HepG2 (cell line): ENCODE measurements around the gene LMAN2L. TPM values are rescaled to one million over a fixed set of nuclear protein-coding genes. Genes with fewer than 3 reads are reported as not detected.

ENCODE experiments used
- CCDC6 ChIP-seq: sonication (generic); formaldehyde crosslinking; IDR thresholded peaks from 2 replicates; pipeline ENCODE4 v1.8.1; 2022; ENCODE audit warnings: mild to moderate bottlenecking, missing genetic modification reagents, moderate library complexity
- CREB1 ChIP-seq, 2 experiments: fragments of 450-650 bp in 1 of 2; IDR thresholded peaks; 2 replicates each; pipeline ENCODE4 v1.6.1; 2016 to 2017; ENCODE audit warnings: control low read depth in 1 of 2, mild to moderate bottlenecking in 1 of 2, missing compliant biosample characterization in 1 of 2, missing genetic modification characterization in 1 of 2
- SKI ChIP-seq: fragments of 450-650 bp; IDR thresholded peaks from one replicate; pipeline ENCODE4 v1.6.1; 2018; ENCODE audit warnings: mild to moderate bottlenecking; ENCODE audit not compliant: partially characterized antibody
- ZNF180 ChIP-seq: sonication (generic); formaldehyde crosslinking; IDR thresholded peaks from 2 replicates; pipeline ENCODE4 v1.4.0; 2020; ENCODE audit warnings: low read depth, missing genetic modification reagents, borderline replicate concordance
- ZNF275 ChIP-seq: sonication (generic); formaldehyde crosslinking; IDR thresholded peaks from 2 replicates; pipeline ENCODE4 v1.8.0; 2022; ENCODE audit warnings: missing genetic modification reagents, mild to moderate bottlenecking, inconsistent platforms, borderline replicate concordance
- ZNF280D ChIP-seq: sonication (generic); formaldehyde crosslinking; IDR thresholded peaks from 2 replicates; pipeline ENCODE4 v1.5.1; 2020; ENCODE audit warnings: mild to moderate bottlenecking, missing genetic modification reagents
- ZNF296 ChIP-seq: sonication (generic); formaldehyde crosslinking; conservative IDR thresholded peaks from 2 replicates; pipeline ENCODE4 v1.5.0; 2020; ENCODE audit warnings: mild to moderate bottlenecking, missing genetic modification reagents
- ZNF446 ChIP-seq: sonication (generic); formaldehyde crosslinking; IDR thresholded peaks from 2 replicates; pipeline ENCODE4 v1.5.0; 2020; ENCODE audit warnings: mild to moderate bottlenecking, missing genetic modification reagents
- ZNF510 ChIP-seq: sonication (generic); formaldehyde crosslinking; IDR thresholded peaks from 2 replicates; pipeline ENCODE4 v1.4.0; 2020; ENCODE audit warnings: low read depth, mild to moderate bottlenecking, missing genetic modification reagents
- ZNF530 ChIP-seq: sonication (generic); formaldehyde crosslinking; IDR thresholded peaks from 2 replicates; pipeline ENCODE4 v1.5.0; 2020; ENCODE audit warnings: low read depth, mild to moderate bottlenecking, missing genetic modification reagents
- ZNF761 ChIP-seq: sonication (generic); formaldehyde crosslinking; conservative IDR thresholded peaks from 2 replicates; pipeline ENCODE4 v1.4.0; 2020; ENCODE audit warnings: mild to moderate bottlenecking, missing genetic modification reagents
- polyA plus RNA-seq, 8 experiments: library from polyadenylated mRNA; depleted of rRNA in 3 of 8; stranded (reverse) in 7 of 8; unstranded in 1 of 8; fragments of >200 nt; fragmentation: Illumina TruSeq in 4 of 8; extraction: Trizol in 4 of 8; gene quantifications; 2 replicates each; pipeline versions ENCODE4 v1.2.1 to v1.2.3, GENCODE V29; 2011 to 2016; ENCODE audit warnings: low read depth in 4 of 8, missing spikeins in 1 of 8, mixed read lengths in 1 of 8; ENCODE audit not compliant: insufficient read depth in 1 of 8
- total RNA-seq, 5 experiments: library from RNA; depleted of rRNA; stranded (reverse); fragments of >200 nt; fragmentation: Illumina TruSeq; extraction: Trizol; gene quantifications; 2 replicates each; pipeline ENCODE4 v1.2.3, GENCODE V29; 2016; ENCODE audit warnings: low read depth in 1 of 5
- TF ChIP-seq, protein P1 (sequence below): IDR thresholded peaks from 2 replicates; pipeline ENCODE4 v1.6.1; 2012; ENCODE audit warnings: low read length, improper control_type of control experiment
- TF ChIP-seq, protein P2 (sequence below): sonication (generic); formaldehyde crosslinking; IDR thresholded peaks from 2 replicates; pipeline ENCODE4 v1.4.0; 2020; ENCODE audit warnings: missing genetic modification reagents
- TF ChIP-seq, protein P3 (sequence below): sonication (generic); formaldehyde crosslinking; IDR thresholded peaks from 2 replicates; pipeline ENCODE4 v1.4.0; 2020; ENCODE audit warnings: missing genetic modification reagents
- TF ChIP-seq, protein P4 (sequence below): sonication (generic); formaldehyde crosslinking; IDR thresholded peaks from 2 replicates; pipeline ENCODE4 v1.8.0; 2022; ENCODE audit warnings: mild to moderate bottlenecking, missing genetic modification reagents, moderate library complexity

LMAN2L gene
- total and polyA plus RNA-seq, 2 of the 13 experiments (the other 11 are each of a cell fraction or from before 2014, with no cell fraction given) = 39.1 to 57.9 TPM

GRCh38 chr2:96685577-96686459, 54.0 kb downstream of the LMAN2L start (continued):
- TF ChIP-seq ZNF280D (CRISPR knock-in tag) = peak; percentile 66; the same call in 1 of the 2 replicates
- TF ChIP-seq, protein P1, sequence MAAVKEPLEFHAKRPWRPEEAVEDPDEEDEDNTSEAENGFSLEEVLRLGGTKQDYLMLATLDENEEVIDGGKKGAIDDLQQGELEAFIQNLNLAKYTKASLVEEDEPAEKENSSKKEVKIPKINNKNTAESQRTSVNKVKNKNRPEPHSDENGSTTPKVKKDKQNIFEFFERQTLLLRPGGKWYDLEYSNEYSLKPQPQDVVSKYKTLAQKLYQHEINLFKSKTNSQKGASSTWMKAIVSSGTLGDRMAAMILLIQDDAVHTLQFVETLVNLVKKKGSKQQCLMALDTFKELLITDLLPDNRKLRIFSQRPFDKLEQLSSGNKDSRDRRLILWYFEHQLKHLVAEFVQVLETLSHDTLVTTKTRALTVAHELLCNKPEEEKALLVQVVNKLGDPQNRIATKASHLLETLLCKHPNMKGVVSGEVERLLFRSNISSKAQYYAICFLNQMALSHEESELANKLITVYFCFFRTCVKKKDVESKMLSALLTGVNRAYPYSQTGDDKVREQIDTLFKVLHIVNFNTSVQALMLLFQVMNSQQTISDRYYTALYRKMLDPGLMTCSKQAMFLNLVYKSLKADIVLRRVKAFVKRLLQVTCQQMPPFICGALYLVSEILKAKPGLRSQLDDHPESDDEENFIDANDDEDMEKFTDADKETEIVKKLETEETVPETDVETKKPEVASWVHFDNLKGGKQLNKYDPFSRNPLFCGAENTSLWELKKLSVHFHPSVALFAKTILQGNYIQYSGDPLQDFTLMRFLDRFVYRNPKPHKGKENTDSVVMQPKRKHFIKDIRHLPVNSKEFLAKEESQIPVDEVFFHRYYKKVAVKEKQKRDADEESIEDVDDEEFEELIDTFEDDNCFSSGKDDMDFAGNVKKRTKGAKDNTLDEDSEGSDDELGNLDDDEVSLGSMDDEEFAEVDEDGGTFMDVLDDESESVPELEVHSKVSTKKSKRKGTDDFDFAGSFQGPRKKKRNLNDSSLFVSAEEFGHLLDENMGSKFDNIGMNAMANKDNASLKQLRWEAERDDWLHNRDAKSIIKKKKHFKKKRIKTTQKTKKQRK = no peak
- TF ChIP-seq CCDC6 = no peak
- no peak for TF ChIP-seq SKI
- no peak for TF ChIP-seq ZNF180 (CRISPR knock-in tag)
- TF ChIP-seq, protein P2, sequence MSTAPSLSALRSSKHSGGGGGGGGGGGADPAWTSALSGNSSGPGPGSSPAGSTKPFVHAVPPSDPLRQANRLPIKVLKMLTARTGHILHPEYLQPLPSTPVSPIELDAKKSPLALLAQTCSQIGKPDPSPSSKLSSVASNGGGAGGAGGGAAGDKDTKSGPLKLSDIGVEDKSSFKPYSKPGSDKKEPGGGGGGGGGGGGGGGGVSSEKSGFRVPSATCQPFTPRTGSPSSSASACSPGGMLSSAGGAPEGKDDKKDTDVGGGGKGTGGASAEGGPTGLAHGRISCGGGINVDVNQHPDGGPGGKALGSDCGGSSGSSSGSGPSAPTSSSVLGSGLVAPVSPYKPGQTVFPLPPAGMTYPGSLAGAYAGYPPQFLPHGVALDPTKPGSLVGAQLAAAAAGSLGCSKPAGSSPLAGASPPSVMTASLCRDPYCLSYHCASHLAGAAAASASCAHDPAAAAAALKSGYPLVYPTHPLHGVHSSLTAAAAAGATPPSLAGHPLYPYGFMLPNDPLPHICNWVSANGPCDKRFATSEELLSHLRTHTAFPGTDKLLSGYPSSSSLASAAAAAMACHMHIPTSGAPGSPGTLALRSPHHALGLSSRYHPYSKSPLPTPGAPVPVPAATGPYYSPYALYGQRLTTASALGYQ (CRISPR knock-in tag) = no peak; the same call in 1 of the 2 replicates
- no peak for TF ChIP-seq ZNF446 (CRISPR knock-in tag)
- TF ChIP-seq, protein P3, sequence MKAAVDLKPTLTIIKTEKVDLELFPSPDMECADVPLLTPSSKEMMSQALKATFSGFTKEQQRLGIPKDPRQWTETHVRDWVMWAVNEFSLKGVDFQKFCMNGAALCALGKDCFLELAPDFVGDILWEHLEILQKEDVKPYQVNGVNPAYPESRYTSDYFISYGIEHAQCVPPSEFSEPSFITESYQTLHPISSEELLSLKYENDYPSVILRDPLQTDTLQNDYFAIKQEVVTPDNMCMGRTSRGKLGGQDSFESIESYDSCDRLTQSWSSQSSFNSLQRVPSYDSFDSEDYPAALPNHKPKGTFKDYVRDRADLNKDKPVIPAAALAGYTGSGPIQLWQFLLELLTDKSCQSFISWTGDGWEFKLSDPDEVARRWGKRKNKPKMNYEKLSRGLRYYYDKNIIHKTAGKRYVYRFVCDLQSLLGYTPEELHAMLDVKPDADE = no peak
- TF ChIP-seq ZNF530 (CRISPR knock-in tag) = no peak
- TF ChIP-seq, protein P4, sequence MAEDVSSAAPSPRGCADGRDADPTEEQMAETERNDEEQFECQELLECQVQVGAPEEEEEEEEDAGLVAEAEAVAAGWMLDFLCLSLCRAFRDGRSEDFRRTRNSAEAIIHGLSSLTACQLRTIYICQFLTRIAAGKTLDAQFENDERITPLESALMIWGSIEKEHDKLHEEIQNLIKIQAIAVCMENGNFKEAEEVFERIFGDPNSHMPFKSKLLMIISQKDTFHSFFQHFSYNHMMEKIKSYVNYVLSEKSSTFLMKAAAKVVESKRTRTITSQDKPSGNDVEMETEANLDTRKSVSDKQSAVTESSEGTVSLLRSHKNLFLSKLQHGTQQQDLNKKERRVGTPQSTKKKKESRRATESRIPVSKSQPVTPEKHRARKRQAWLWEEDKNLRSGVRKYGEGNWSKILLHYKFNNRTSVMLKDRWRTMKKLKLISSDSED = no peak
- TF ChIP-seq CREB1 (IDR thresholded peaks at IDR 0.05) = peak; percentile 30; the same call in 1 of the 2 replicates
- no peak for TF ChIP-seq CREB1 (CRISPR knock-in tag; IDR thresholded peaks at IDR 0.05)
- TF ChIP-seq ZNF761 (CRISPR knock-in tag) = no peak
- TF ChIP-seq ZNF296 (CRISPR knock-in tag) = peak; percentile 73
- TF ChIP-seq ZNF275 (CRISPR knock-in tag) = no peak
- TF ChIP-seq ZNF510 (CRISPR knock-in tag) = no peak
